Measurements from ENCODE around the gene LIPE. TPM values are rescaled to one million over a fixed set of nuclear protein-coding genes. Genes with fewer than 3 reads are reported as not detected.

Gene LIPE, protein sequence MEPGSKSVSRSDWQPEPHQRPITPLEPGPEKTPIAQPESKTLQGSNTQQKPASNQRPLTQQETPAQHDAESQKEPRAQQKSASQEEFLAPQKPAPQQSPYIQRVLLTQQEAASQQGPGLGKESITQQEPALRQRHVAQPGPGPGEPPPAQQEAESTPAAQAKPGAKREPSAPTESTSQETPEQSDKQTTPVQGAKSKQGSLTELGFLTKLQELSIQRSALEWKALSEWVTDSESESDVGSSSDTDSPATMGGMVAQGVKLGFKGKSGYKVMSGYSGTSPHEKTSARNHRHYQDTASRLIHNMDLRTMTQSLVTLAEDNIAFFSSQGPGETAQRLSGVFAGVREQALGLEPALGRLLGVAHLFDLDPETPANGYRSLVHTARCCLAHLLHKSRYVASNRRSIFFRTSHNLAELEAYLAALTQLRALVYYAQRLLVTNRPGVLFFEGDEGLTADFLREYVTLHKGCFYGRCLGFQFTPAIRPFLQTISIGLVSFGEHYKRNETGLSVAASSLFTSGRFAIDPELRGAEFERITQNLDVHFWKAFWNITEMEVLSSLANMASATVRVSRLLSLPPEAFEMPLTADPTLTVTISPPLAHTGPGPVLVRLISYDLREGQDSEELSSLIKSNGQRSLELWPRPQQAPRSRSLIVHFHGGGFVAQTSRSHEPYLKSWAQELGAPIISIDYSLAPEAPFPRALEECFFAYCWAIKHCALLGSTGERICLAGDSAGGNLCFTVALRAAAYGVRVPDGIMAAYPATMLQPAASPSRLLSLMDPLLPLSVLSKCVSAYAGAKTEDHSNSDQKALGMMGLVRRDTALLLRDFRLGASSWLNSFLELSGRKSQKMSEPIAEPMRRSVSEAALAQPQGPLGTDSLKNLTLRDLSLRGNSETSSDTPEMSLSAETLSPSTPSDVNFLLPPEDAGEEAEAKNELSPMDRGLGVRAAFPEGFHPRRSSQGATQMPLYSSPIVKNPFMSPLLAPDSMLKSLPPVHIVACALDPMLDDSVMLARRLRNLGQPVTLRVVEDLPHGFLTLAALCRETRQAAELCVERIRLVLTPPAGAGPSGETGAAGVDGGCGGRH
- 2.9 and 8.8 TPM in 2 replicates for total RNA-seq

GRCh38 chr19:42427313-42427712, at the start of gene LIPE:
LIPE (minus strand) TSS chr19:42427388; CDS start chr19:42427149, 239 bp downstream.

DNA sequence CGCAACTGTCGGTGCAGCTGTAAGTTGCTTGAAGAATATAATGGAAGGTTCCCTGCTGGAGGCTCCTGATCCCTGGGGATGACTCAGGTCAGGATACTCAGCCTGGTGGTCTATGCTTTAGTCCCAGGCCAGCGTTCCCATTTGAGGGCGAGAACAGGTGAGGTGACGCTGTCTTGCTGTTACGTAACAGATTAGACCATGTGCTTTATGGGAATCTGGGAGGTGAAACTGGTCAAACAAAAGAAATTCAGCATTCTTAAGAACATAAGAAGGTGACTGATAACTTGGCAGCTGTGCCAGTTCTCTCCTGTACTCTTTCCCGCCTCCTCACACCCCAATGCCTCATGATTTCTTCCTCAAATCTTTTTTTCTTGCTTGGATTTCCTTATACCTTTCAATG, 15.6 kb upstream of the LIPE start, which contains the start of gene CXCL17:
Gene CXCL17, minus strand, starts transcription at position 114 of the 400 bp plus-strand sequence. CDS start 114 bp downstream, outside the sequence.

GRCh38 chr19:42389899-42390298, 37.3 kb downstream of the LIPE start, which contains the start of gene CNFN:
CNFN (minus strand) TSS chr19:42390297; CDS start chr19:42389037, 1,260 bp downstream.

Other genes with a start within 250 kb of the LIPE start
- 28.5 and 38.4 TPM in 2 replicates for gene DEDD2, start 209.7 kb downstream of the LIPE start, total RNA-seq
- 5.5 and 6.0 TPM in 2 replicates for gene ZNF526, start 207.1 kb downstream of the LIPE start, total RNA-seq
- 25.6 and 28.4 TPM in 2 replicates for gene GSK3A, start 184.8 kb downstream of the LIPE start, total RNA-seq
- 44.5 and 62.1 TPM in 2 replicates for gene ERF, start 172.3 kb downstream of the LIPE start, total RNA-seq
- 48.9 and 108 TPM in 2 replicates for gene CIC, start 158.1 kb downstream of the LIPE start, total RNA-seq
- 0.81 and 3.9 TPM in 2 replicates for gene PRR19, start 125.3 kb downstream of the LIPE start, total RNA-seq
- 108 and 112 TPM in 2 replicates for gene PAFAH1B3, start 124.8 kb downstream of the LIPE start, total RNA-seq
- 0.13 and 0.16 TPM in 2 replicates for gene TMEM145, start 114.1 kb downstream of the LIPE start, total RNA-seq
- gene MEGF8, start 101.8 kb downstream of the LIPE start, total RNA-seq, result 23.8 and 78.8 TPM in 2 replicates
- gene CNFN, start 37.1 kb downstream of the LIPE start, total RNA-seq, result 3.4 and 5.2 TPM in 2 replicates
- not detected in 2 replicates for gene CXCL17, start 15.6 kb upstream of the LIPE start, total RNA-seq
- gene CEACAM1, start 101.1 kb upstream of the LIPE start, total RNA-seq, result 0.13 TPM in 1 of 2 replicates, not detected in the other
- gene CEACAM8, start 167.5 kb upstream of the LIPE start, total RNA-seq, result not detected in 2 replicates

All from mesangial cell (primary cell).